Myocyte (in vitro differentiated cells): ENCODE measurements around the gene NKAIN1. TPM values are rescaled to one million over a fixed set of nuclear protein-coding genes. Genes with fewer than 3 reads are reported as not detected.
"Not testable (repeated sequence)": the region's sequence is repeated elsewhere in the genome, so short reads cannot be mapped to it uniquely, and the experiment has no call there.

ENCODE experiments used
- DNase-seq: peaks from one replicate; pipeline ENCODE4 v3.0.0-alpha.2; 2012; ENCODE audit warnings: low read depth
- total RNA-seq: library from RNA; depleted of rRNA; stranded (reverse); fragments of >200 nt; gene quantifications from 2 replicates; pipeline ENCODE4 v1.2.3, GENCODE V29; 2014

The NKAIN1 gene
- total RNA-seq, 1 donor from 2014 or later: 0.13 TPM

GRCh38 chr1:31198150-31198549, 41.5 kb downstream of the NKAIN1 start:
- DNase-seq: no peak

GRCh38 chr1:31196685-31197084, 43.0 kb downstream of the NKAIN1 start:
- DNase-seq: no peak

GRCh38 chr1:31195267-31195666, 44.4 kb downstream of the NKAIN1 start:
- not testable (repeated sequence) for DNase-seq

GRCh38 chr1:31193729-31194128, 46.0 kb downstream of the NKAIN1 start:
- no peak for DNase-seq

- DNase-seq: no peak
Observed at GRCh38 chr1:31191281-31191680, 48.4 kb downstream of the NKAIN1 start.

- DNase-seq: no peak
Observed at GRCh38 chr1:31189696-31190674, 49.7 kb downstream of the NKAIN1 start.

- peak; percentile 41 for DNase-seq
Observed at GRCh38 chr1:31183927-31184554, 55.6 kb downstream of the NKAIN1 start.

GRCh38 chr1:31183126-31183525, 56.6 kb downstream of the NKAIN1 start:
- no peak for DNase-seq

GRCh38 chr1:31182352-31182751, 57.3 kb downstream of the NKAIN1 start:
- DNase-seq: peak; percentile 98

- peak; percentile 37 for DNase-seq
Observed at GRCh38 chr1:31181515-31182343, 58.0 kb downstream of the NKAIN1 start.

- DNase-seq: peak; percentile 9
Observed at GRCh38 chr1:31180338-31180737, 59.3 kb downstream of the NKAIN1 start.

GRCh38 chr1:31176291-31176690, 63.4 kb downstream of the NKAIN1 start:
- not testable (repeated sequence) for DNase-seq

- DNase-seq: no peak
Observed at GRCh38 chr1:31170486-31170735, 69.3 kb downstream of the NKAIN1 start.

GRCh38 chr1:31166462-31166861, 73.2 kb downstream of the NKAIN1 start:
- no peak for DNase-seq

GRCh38 chr1:31164291-31164690, 75.4 kb downstream of the NKAIN1 start:
- no peak for DNase-seq

GRCh38 chr1:31163866-31164265, 75.8 kb downstream of the NKAIN1 start:
- no peak for DNase-seq

- DNase-seq: no peak
Observed at GRCh38 chr1:31161571-31161970, 78.1 kb downstream of the NKAIN1 start.

- no peak for DNase-seq
Observed at GRCh38 chr1:31159869-31160611, 79.6 kb downstream of the NKAIN1 start.

- DNase-seq: no peak
Observed at GRCh38 chr1:31159323-31159722, 80.4 kb downstream of the NKAIN1 start.

GRCh38 chr1:31155216-31155806, 84.4 kb downstream of the NKAIN1 start:
- DNase-seq: peak; percentile 78
